GM19193 (cell line): ENCODE results near the gene CSF3.

Experiments used
- POLR2A ChIP-seq: IDR thresholded peaks from 4 replicates; pipeline ENCODE4 v1.6.1; 2011; ENCODE audit not compliant: insufficient read depth, insufficient read length; ENCODE audit errors: extremely low read depth

The CSF3 gene

DNA sequence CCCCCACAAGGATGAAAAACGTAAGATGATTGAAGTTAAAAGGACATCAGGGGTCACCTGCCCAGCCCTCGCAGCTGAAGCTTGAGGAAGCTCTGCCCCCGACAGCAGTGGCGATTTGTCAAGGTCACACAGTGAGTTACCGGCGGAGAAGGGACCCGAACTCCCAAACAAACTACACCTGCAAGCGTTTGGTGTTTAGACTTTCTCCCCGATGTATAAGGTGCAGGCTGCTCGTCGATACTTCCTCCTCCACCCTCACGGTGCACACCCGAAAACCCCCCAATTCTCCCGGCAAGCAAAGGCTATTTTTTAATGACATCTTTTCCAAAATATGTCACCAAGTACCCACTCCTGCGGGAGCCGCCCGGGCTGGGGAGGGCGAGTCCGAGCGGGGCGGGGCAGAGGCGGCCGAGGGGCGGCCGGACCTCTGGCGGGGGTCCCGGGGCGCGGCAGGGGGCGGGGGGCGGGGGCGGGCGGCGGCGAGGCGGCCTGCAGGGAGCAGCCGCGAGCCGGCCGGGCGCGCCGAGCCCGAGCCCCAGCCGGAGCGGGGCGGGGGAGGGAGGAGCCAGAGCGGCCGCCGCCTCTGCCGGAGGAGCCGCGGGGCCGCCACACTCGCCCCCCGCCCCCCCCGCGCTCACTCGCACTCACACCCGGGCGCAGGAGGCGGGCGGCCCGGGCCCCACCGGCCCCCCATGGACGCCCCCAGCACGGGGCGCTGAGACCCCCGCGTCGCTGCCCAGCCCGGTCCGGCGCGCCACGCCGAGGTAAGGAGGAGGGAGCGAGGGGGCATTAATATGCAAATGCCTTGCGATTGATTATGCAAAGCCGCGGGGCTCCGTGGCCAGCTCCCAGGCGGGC is 47.3 kb downstream of the CSF3 start, which contains the start of gene THRA:
THRA (plus strand) TSS at position 637 of the 858 bp plus-strand sequence. CDS start 11,524 bp downstream, outside the sequence.
- no peak for TF ChIP-seq POLR2A

DNA sequence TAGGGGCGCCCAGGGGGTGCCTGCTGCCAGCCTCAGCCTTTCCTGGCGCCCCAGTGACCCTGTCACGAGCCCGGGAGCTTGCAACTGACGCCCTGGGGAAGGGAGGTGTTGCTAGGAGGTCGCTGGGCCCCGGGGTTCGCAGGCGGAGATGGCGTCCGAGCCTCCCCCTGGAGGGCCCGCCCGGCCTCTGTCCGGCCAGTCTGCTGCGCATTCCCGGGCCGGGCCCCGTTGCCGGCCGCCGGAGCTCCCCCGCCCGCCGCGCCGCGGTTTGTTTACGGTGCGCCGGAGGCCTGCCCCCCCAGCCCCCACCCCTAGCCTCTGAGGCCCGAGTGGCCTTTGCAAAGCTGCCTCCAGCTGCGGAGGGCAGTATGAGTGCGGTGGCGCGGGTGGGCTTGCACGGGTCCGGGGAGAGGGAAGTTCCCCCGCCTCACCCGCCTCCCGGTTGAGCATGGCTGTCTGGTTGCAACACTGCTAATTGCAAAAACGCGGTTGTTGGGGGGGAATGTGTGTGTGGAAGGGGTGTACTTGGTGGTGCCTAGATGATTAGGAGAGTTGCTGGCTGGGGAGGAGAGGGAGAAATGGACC is 48.0 kb downstream of the CSF3 start:
- TF ChIP-seq POLR2A = no peak

DNA sequence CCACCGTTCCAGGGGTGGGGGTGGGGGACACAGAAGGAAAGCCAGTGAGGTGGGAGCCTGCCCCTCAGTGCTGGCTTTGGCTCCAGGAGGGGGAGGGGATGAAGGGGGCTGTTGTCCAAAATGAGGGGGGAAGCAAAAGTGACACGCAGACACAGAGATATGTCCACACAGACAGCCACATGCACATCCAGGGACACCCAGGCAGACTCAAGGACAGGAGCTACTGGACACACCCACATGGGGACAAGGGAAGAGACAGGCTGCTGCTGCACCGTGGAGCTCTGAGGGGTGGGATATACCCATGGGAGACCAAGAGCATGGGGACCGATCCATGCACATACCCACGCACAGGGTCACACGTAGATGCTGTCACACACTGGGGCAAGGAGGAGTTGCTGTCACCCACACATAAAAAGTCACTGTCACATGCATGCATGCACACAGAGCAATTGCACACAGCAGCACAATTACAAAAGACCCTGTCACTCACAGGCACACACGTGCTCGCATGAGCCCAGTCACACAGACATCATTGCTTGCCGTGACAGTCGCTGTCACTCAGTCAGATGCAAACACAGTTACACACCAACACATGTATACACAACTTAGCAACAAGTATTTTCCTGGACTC is 48.8 kb downstream of the CSF3 start:
- TF ChIP-seq POLR2A = no peak

DNA sequence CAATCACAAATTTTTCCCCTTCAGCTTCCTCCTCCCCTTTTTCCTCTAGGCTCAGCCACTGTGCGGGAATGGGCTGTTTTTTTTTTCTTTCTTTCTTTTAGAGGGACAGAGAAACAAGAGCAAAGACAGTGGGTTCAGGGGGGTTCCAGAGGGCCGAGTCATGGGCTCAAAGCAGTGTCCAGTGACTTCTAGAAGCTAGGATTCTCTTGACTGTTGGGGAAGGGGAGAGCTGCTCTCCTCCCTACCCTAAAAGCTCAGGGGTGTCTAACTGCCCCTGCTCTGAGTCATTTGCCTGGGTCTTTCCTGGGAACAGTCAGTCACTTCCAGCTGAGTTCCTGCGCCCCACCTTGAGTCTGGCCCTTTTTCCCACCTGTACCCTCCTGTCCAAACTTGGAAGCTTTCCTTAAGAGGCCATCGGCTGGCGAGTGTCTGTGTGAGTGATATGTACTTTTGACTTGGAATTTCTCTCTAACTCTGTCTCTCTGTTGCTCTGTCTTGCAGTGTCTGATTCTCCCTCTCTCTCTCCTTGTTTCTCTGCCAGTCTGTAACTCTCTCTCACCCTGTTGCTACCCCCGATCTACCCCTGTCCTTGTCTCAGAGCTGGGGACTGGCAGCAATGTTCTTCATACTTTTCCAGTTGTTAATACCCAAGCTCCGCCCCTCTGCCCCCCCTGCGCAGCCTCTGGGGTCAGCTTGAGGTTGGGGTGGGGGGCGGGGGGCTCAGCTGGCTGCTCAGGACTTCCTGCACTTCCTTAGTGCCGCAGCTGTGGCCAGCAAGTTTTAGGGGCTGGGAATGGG is 49.9 kb downstream of the CSF3 start:
- TF ChIP-seq POLR2A = no peak

DNA sequence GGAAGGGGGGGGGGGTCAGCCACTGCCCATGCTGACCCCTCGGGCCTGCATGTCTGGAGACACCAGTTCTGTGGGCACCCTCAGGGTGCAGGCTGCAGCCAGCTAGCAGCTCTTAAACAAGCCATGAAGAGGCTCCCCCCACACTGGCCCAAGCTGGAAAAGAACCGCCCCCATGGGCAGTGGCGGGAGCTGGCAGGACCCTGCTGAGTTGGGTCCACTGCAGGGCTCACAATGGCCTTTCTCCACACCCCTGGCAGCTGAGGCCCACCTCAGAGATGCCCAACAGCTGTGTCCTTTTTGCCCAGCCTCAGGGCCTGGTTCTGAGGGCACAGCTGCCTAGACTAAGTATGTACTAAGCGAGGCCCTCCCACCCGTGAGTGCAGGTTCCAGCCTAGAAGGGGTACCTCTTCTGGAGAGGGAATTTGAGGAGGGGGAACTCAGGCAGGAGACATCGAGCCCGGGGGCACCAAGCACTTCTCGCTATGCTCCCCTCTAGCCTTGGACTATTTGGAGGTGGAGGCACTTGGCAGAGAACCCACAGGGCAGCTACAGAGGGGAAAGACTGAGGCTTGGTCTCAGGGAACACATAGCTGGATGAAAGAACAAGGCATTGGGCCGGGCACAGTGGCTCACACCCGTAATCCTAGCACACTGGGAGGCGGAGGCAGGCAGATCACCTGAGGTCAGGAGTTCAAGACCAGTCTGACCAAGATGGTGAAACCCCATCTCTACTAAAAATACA is 50.7 kb downstream of the CSF3 start:
- TF ChIP-seq POLR2A = no peak
